ENCODE data around the gene RP2. TPM values are rescaled to one million over a fixed set of nuclear protein-coding genes. Genes with fewer than 3 reads are reported as not detected.

The RP2 gene
- total RNA-seq, 4 donors from 2014 or later: 6.1 to 11.1 (median 8.7) TPM

GRCh38 chrX:46837558-46838485 lies 979 bp downstream of the RP2 start:
- Histone ChIP-seq H3K27me3 (no peaks in the 10 kb centered on the region), H3K4me1 (peaks cover 0 to 28% (median 3%) of the 10 kb centered on the region in 4 donors), H3K4me3 (peak overlapping the region; percentile 60 to 67 (median 64)), H3K9me3 (no peaks in the 10 kb centered on the region), H3K27ac (peak overlapping the region; percentile 46 to 92 (median 89)), H3K36me3 (no peaks in the 10 kb centered on the region)
- TF ChIP-seq CTCF (IDR thresholded peaks at IDR 0.05) (no peak), EP300 (IDR thresholded peaks at IDR 0.05) (no peak), POLR2A (IDR thresholded peaks at IDR 0.05) (no peak)
- no peak for DNase-seq (ENCODE audit: low spot score in 2 of 2)
- 2 to 34% methylated on average over 19 to 20 of the region's 20 CpGs for WGBS, 2 donors

- Histone ChIP-seq H3K4me1 (peaks cover 0 to 28% (median 3%) of the 10 kb centered on the region in 4 donors), H3K36me3 (no peaks in the 10 kb centered on the region), H3K27ac (no peak overlapping the region), H3K27me3 (no peaks in the 10 kb centered on the region), H3K9me3 (no peaks in the 10 kb centered on the region), H3K4me3 (peak overlapping the region in 2 of 4 donors; percentile 60 to 67)
- WGBS, 2 donors: 12 to 44% methylated on average over 1 of the region's 1 CpG
- TF ChIP-seq EP300 (IDR thresholded peaks at IDR 0.05): no peak
- TF ChIP-seq CTCF (IDR thresholded peaks at IDR 0.05): no peak
- TF ChIP-seq POLR2A (IDR thresholded peaks at IDR 0.05): no peak
- DNase-seq (ENCODE audit: low spot score in 2 of 2): no peak
Observed at GRCh38 chrX:46838486-46838870, 1.6 kb downstream of the RP2 start.

- no peak for DNase-seq (ENCODE audit: low spot score in 2 of 2)
- Histone ChIP-seq H3K4me3 (no peak overlapping the region), H3K36me3 (no peaks in the 10 kb centered on the region), H3K4me1 (peaks cover 0 to 28% (median 3%) of the 10 kb centered on the region in 4 donors), H3K9me3 (no peaks in the 10 kb centered on the region), H3K27ac (no peak overlapping the region), H3K27me3 (no peaks in the 10 kb centered on the region)
- 73 to 89% methylated on average over 1 of the region's 1 CpG for WGBS, 2 donors
- TF ChIP-seq EP300 (IDR thresholded peaks at IDR 0.05): no peak
- TF ChIP-seq POLR2A (IDR thresholded peaks at IDR 0.05): no peak
Observed at GRCh38 chrX:46838974-46839480, 2.2 kb downstream of the RP2 start.

GRCh38 chrX:46840946-46841345 lies 4.1 kb downstream of the RP2 start:
- Histone ChIP-seq H3K27me3 (no peaks in the 10 kb centered on the region), H3K4me3 (no peak overlapping the region), H3K36me3 (no peaks in the 10 kb centered on the region), H3K4me1 (peaks cover 0 to 28% (median 3%) of the 10 kb centered on the region in 4 donors), H3K27ac (no peak overlapping the region), H3K9me3 (no peaks in the 10 kb centered on the region)
- 41 to 92% methylated on average over 1 of the region's 1 CpG for WGBS, 2 donors
- TF ChIP-seq EP300 (IDR thresholded peaks at IDR 0.05): no peak
- no peak for TF ChIP-seq POLR2A (IDR thresholded peaks at IDR 0.05)
- no peak for TF ChIP-seq CTCF (IDR thresholded peaks at IDR 0.05)
- DNase-seq (ENCODE audit: low spot score in 2 of 2): no peak

GRCh38 chrX:46841346-46841745 lies 4.5 kb downstream of the RP2 start:
- no peaks in the 10 kb centered on the region for H3K27me3 ChIP-seq
- H3K27ac ChIP-seq: no peak overlapping the region
- DNase-seq (ENCODE audit: low spot score in 2 of 2): no peak
- H3K4me1 ChIP-seq: peaks cover 0 to 28% (median 3%) of the 10 kb centered on the region in 4 donors
- no peak overlapping the region for H3K4me3 ChIP-seq
- TF ChIP-seq EP300 (IDR thresholded peaks at IDR 0.05) (no peak), POLR2A (IDR thresholded peaks at IDR 0.05) (no peak), CTCF (IDR thresholded peaks at IDR 0.05) (no peak)
- H3K36me3 ChIP-seq: no peaks in the 10 kb centered on the region
- 17 to 73% methylated on average over 1 of the region's 1 CpG for WGBS, 2 donors
- H3K9me3 ChIP-seq: no peaks in the 10 kb centered on the region

Data from tibial nerve (tissue), 4 donors.